ENCODE data around the gene METRN.

DNA sequence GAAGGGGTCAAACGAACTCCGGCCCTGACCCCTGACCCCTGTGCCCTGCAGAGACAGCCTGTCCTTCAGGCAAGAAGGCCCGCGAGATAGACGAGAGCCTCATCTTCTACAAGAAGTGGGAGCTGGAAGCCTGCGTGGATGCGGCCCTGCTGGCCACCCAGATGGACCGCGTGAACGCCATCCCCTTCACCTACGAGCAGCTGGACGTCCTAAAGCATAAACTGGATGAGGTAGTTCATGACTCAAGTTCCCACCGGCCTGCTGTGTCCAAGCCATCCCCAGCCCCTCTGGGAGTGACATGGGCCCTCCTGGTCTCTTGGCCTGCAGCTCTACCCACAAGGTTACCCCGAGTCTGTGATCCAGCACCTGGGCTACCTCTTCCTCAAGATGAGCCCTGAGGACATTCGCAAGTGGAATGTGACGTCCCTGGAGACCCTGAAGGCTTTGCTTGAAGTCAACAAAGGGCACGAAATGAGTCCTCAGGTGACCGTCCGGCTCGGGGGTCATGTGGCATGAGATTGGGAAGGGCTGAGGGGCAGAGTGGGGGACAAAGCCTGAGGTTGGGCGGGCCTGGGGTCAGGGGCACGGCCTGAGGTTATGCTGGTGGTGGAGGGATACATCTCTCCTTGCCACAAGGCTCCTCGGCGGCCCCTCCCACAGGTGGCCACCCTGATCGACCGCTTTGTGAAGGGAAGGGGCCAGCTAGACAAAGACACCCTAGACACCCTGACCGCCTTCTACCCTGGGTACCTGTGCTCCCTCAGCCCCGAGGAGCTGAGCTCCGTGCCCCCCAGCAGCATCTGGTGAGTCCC lies 51.3 kb downstream of the METRN start:
- TF ChIP-seq, protein P1, sequence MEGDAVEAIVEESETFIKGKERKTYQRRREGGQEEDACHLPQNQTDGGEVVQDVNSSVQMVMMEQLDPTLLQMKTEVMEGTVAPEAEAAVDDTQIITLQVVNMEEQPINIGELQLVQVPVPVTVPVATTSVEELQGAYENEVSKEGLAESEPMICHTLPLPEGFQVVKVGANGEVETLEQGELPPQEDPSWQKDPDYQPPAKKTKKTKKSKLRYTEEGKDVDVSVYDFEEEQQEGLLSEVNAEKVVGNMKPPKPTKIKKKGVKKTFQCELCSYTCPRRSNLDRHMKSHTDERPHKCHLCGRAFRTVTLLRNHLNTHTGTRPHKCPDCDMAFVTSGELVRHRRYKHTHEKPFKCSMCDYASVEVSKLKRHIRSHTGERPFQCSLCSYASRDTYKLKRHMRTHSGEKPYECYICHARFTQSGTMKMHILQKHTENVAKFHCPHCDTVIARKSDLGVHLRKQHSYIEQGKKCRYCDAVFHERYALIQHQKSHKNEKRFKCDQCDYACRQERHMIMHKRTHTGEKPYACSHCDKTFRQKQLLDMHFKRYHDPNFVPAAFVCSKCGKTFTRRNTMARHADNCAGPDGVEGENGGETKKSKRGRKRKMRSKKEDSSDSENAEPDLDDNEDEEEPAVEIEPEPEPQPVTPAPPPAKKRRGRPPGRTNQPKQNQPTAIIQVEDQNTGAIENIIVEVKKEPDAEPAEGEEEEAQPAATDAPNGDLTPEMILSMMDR (IDR thresholded peaks at IDR 0.05) = no peak
- no peak for TF ChIP-seq POLR2A (IDR thresholded peaks at IDR 0.05)
- TF ChIP-seq POLR2AphosphoS5 (IDR thresholded peaks at IDR 0.05; ENCODE audit: insufficient read depth in 1 of 2, low read depth in 1 of 2) = no peak

Measured in vagina (tissue), 2 donors.